HG03159 (cell line): ENCODE measurements around the gene PTPRJ.
"Not testable (repeated sequence)": the region's sequence is repeated elsewhere in the genome, so short reads cannot be mapped to it uniquely, and the experiment has no call there.

Source experiments
- ATAC-seq: cut with Tn5 transposase; IDR thresholded peaks from one replicate; pipeline ENCODE4 v1.9.1; 2021; ENCODE audit warnings: mild to moderate bottlenecking, moderate library complexity; ENCODE audit not compliant: unreplicated experiment

Gene PTPRJ

DNA sequence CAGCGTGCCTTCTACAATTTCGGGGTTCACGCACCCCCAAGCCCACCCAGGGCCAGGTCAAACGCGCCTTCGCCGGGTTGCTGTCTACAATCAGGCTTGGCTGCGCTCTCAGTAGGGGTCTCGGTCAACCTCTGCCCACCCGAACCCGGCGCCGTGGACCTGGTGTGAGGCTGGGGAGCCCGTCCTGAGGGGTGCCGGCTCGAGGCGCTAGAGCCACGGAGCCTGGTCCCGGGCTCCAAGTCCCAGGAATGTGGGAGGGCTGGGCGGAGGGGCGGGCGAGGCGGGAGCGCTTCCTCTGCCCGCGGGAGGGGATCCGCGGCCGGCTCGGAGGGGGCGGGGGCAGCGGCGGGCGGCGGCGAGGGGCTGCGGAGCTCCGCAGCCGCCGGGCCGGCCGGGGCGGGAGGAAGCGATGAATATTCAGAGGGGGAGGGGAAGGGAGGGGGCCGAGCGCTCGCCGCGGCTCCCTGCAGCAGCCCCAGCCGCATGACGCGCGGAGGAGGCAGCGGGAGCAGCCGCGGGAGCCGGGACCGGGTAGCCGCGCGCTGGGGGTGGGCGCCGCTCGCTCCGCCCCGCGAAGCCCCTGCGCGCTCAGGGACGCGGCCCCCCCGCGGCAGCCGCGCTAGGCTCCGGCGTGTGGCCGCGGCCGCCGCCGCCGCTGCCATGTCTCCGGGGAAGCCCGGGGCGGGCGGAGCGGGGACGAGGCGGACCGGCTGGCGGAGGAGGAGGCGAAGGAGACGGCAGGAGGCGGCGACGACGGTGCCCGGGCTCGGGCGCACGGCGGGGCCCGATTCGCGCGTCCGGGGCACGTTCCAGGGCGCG is at the start of gene PTPRJ:
PTPRJ (plus strand) TSS at position 472 of the 819 bp plus-strand sequence. CDS start 354 bp downstream, outside the sequence.
- ATAC-seq = peak; percentile 43

DNA sequence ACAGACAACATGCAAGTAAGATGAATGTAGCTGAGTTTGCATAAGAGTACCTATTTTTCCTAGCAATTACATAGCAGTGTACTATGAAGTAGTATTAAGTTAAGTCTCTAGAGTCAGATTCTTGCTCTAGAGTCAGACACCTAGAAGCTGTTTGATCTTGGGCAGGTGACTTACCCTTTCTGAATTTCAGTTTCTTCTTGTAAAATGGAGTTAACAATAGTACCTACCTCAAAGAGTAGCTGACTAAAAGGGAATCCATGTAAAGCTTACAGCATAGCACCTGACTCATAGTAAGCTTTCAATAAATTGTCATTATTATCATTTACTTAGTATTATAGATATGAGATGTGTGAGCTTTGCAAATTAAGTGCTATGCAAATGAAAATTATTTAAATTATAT is 47.8 kb upstream of the PTPRJ start:
- no peak for ATAC-seq

DNA sequence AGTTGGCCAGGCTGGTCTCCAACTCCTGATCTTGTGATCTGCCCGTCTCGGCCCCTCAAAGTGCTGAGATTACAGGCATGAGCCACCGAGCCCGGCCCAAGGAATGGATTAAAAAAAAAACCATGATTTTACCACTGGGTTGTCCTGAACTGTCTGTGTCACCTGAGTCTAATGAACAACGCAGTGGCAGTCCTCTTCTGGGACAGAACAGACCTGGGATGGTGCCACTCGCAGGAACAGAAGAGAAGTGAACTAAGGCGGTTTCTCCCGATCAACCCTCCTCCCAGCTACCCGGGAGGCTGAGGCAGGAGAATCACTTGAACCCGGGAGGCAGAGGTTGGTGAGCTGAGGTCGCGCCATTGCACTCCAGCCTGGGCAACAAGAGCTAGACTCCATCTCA is 46.6 kb upstream of the PTPRJ start:
- not testable (repeated sequence) for ATAC-seq

DNA sequence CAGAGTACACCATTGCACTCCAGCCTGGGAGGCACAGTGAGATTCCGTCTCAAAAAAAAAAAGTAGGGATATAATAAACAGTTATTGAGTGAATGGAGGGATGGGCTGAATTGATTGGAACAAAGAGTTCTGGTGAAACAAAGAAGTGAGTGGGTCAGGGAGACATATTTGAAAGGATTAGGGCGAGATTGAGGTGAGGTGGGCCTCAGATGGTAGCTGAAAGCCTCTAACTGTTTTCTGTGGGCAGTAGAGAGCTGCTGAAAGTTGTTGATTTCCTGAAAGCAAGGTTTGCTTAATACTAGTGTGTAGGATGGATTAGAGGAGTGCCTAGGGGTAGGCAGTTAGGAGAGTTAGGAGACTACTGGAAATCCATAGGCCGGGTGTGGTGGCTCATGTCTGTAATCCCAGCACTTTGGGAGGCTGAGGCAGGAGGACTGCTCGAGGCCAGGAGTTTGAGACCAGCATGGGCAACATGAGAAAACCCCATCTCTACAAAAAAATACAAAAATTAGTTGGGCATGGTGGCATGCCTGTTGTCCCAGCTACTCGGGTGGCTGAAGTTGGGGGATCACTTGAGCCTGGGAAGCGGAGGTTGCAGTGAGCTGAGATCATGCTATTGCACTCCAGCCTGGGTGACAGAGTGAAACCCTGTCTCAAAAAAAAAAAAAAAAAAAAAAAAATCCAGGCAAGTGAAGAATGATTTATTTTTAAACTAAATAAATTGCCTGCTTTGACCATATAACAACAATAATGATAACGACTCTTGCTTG is 41.4 kb upstream of the PTPRJ start:
- no peak for ATAC-seq

DNA sequence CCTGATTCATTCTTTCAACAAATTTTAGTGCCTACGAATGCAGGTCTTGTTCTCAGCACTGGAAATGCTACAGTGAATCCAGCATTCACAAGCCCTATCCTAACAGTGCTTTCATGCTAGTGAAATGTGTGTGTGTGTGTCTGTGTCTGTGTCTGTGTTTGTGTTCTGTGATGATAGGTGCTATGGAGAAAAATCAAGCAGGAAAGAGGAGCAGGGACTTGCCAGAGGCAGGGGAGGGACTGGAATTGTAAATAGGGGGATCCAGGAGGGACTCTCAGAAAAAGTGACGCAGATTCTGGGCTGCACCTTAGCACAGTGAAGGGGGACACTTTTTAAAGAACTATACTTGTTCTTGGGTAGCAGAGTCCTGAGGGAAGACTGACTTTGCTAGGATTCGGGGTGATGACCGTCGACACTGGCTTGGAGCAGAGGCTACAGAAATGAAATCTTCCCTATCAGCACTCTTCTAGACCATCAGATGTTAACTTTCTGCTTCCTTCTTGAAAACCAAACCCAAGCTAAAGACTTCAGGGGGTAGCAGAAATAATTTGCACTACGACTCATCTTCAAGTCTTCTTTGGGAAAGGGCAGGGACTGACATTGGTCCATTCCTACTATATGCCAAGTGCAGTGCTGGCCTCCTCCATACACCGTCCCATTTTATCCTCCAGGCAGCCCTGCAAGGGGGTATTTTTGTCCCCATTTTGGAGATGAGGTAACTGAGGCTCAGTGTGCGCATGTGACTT is 39.3 kb upstream of the PTPRJ start:
- no peak for ATAC-seq

DNA sequence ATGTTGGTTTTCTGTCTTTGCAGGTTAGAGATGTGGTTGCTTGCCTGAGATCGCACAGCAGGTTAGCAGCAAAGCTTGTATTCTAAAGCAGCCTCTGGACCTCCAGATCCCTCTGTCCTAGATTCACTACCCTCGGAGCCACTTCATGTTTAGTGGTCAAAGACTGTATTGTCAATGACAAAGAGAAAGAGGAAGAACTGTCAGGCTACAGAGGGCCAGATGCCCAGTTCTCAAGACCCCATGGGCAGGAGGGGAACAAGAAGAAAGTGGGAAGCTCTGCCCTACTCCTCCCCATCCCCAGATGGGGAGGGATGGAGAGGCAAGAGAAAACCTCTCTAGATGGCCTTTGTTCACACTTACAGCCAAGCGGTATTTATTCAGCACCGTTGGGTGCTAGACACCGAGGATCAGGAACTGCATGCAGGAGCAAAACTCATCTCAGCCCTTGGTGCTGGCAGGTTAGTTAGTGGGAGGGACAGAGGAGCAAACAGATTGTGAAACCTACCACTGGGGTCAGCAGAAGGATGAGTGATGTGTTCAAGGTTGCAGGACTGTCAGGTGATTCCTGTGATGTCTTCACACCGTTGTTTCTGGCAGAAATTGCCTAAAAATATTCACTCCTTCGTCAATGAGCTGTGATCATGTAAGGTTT is 38.3 kb upstream of the PTPRJ start:
- ATAC-seq = no peak

DNA sequence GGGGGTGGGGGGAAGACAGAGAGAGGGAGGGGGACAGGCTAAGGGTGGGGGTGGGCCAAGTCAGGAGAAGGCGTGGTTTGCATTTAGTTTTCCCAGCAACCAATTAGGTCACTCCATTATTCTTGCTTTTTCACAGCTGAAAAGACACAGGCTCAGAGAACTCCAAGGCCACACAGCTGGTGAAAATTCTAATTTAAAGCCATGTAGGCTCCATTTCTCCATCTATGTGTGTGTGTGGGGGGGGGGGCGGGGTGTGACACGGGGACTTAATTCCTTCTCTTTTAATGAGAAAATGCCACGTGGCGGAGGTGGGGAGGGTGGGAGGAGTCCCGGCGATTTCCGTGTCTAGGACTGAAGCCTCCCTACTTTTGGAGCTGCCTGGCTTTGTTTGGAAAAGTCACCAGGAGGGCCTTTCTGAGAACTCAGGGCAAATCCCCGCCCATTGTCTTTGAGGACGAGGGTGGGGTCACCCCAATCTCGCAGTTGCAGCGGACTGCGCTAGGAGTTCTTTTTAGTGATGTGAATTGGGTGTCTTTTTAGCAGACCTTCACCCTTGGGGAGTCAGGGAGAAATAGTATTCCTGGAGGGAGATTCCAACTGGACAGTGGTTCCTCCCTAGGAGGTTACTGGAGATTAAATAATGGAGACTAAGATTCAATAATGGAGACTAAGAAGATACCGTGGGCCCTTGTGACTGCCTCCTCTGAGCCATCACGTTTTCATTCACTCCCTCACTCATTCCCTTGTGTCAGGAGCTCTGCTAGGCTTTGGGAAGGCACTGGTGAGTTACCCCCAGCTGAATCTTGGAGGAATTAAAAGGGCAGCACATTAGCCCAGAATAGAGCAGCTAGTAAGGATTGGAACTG is 36.4 kb upstream of the PTPRJ start:
- ATAC-seq = no peak

DNA sequence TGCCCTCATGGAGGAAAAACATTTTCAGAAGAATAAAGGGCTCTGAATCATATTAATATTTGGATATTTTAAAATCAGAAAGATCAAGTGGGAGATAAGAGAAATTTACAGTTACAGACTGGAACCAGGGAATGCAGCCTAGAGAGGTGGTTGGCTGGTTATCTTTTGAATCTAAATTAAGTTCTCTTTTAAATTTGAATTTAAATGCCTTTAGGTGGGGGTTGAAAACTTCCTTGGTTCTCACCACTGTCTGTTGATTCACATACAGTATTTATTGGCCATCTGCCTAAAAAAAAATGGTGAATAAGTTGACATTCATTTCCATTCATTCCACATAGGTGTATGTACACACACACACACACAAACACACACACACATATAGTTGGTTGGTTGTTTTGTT is 35.7 kb upstream of the PTPRJ start:
- ATAC-seq = no peak

DNA sequence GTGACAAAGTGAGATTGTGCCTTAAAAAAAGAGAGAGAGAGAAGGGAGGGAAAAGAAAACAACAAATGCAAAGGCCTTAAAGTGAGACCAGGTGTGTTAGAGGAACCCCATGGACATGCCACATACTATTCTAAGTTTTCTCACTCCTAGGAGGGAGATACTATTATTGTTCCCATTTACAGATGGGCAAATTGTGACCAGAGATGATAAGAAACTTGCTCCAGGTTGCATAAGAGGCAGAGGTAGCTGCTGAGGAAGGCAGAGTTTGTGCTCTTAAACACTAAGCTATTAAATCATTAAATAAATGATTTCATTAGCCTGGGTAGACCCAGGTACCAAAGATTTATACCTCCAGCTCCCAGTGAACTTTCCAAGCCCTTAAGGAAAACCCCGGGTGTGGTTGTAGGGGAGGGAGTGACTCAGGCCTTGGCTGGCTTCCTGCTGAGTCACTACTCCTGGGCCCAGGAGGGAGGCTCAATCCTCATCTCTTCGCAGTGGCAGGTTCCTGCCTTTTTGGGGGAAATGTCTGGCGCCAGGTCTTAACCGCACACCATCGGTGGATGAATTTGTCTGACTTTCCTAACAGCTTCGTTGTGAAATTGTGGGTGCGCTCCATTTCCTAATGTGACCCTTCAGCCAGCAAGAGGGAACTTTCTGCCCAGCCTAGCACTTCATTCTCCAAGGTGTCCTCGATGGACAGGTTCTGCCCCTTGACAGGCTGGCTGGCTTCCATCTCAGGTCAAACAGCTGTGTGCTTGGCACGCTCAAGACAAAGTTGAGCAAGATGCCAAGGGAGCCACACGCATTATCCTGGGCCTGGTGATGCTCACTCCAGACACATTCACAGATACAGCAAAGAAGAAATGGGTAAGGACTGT is 33.4 kb upstream of the PTPRJ start:
- no peak for ATAC-seq

DNA sequence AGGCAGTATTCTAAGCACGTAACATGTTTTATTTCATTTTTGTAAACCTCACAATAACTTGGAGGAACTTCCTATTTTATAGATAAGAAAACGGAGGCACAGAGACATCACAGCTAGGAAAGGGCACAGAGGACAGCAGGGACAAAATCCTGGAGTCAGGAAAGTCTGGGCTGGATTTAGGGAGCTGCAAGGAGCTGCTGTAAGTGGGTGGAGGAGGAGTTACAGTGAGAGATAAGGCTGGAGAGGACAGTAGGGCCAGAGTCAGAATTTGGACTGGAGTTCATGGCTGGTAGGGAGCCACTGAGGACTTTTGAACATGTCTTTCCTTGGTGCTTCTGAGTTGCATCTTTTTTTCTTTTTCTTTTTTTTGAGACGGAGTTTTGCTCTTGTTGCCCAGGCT is 32.2 kb upstream of the PTPRJ start:
- ATAC-seq = no peak

DNA sequence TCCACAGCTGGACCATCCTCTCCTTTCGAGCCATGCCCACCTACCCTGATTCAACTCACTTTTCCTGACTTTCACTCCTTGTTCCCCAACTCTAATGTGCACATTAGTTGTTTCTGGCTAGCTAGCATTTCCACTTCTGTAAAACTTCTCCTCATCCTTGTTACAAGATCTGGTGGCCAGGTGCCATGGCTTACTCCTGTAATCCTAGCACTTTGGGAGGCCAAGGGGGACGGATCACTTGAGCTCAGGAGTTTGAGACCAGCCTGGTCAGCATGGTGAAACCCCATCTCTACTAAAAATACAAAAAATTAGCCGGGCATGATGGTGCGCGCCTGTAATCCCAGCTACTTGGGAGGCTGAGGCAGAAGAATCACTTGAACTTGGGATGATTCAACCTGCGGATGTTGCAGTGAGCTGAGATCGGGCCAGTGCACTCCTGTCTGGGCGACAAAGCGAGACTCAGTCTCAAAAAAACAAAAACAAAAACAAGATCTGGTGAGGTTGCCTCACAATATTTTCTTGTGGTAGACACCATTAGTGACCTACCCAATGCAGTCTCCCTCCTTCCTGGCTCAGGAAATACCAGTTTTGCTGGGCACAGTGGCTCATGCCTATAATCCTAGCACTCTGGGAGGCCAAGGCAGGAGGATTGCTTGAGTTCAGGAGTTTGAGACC is 31.2 kb upstream of the PTPRJ start:
- not testable (repeated sequence) for ATAC-seq

DNA sequence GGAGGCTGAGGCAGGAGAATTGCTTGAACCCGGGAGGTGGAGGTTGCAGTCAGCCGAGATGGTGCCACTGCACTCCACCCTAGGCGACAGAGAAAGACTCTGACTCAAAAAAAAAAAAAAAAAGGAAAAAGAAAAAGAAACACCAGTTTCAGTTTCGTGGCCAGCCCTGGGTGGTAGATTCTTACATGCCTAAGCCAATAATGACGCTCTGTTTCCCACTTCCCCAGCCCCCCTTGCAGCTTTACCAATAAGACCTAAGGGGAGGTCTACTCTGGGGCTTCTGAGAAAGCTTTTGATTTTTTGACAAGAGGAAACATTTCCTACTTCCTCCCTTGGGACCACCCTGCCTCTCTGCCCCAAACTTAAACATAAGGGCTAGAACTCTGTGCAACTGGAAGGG is 30.0 kb upstream of the PTPRJ start:
- ATAC-seq = peak; percentile 71

DNA sequence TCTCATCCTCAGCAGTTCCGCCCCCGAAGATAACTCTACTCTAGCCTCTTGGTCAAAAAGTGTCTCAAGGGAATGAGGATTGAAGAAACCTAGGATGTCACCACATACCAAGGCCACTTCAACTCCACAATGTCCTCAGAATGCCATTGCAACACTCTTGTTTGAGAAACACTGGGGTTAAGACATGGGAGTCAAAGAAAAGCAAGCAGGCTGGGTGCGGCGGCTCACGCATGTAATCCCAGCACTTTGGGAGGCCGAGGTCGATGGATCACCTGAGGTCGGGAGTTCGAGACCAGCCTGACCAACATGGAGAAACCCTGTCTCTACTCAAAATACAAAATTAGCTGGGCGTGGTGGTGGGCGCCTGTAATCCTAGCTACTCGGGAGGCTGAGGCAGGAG is 28.9 kb upstream of the PTPRJ start:
- not testable (repeated sequence) for ATAC-seq

DNA sequence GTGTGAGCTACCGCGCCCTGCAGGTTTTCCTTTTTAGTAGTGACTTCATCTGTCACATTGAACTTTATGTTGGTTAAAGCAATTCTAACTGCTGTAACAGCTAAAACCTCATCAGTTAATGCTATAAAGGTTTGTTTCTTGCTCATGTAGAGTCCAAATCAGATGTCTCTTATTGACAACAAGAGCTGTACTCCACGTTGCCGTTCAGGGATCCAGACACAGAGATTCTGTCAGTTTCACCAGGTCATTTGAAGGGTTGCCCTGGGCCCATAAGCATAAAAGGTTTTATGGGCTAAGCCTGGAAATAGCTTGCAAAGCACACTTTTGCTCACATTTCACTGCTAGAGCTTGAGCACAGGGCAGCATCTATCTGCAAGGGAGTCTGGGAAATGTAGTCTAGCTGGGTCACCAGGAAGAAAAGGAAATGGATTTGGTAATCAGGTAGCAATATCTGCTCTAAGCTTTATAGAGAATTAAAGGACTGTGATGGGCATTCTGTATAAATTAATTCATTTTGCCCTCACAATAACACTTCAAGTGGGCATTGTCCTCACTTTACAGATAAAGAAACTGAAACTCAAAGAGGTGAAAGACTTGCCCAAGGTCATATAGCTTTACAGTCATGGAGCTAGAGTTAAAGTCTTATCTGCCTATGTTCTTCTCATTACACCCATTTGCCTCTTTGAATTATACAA is 25.2 kb upstream of the PTPRJ start:
- ATAC-seq = no peak

DNA sequence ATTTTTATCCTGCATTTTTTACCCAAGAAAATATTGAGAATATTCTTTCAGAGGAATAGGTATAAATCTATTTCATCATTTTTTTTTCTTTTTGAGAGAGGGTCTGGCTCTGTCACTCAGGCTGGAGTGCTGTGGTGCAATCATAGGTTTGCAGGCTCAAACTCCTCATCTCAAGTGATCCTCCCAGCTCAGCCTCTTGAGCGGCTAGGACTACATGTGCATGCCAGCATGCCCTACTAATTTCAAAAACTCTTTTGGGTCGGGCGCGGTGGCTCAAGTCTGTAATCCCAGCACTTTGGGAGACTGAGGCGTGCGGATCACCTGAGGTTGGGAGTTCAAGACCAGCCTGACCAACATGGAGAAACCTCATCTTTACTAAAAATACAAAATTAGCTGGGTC is 20.3 kb upstream of the PTPRJ start:
- ATAC-seq = no peak

DNA sequence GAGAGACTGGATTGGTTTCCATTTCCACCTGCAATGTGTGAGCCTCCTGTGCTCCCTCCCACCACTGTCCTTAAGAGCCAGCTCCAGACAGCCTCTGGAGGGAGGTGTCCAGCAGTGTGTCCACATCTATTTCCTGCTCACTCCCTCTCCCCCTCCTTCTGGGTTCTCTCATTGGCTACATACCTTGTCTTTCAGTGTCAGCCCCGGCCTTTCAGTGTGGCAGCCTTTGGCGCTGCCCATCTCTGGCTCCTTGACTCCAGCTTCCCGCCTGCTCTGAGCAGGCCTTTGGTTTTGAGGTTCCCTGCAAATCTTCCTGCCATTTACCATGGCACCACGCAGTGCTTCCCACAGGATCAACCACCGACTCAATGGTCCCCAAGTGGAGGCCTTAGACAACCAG is 19.0 kb upstream of the PTPRJ start:
- no peak for ATAC-seq

DNA sequence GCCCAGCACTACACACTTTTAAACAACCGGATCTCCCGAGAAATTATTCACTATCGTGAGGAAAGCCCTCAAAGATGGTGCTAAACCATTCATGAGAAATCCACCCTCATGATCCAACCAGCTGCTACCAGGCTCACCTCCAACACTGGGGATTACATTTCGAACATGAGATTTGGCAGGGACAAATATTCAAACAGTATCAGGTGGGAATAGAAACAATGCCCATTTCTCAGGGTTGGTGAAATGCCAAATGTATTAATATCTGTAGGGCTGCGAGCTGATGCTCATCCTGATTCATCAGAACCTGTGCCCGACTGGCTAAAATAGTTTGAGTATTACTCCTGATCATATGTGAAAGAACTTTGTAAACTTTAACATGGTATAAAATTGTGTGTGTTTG is 15.8 kb upstream of the PTPRJ start:
- ATAC-seq = no peak
